Posterior vena cava (tissue), 2 donors: ENCODE measurements around the gene DNAH12. TPM values are rescaled to one million over a fixed set of nuclear protein-coding genes. Genes with fewer than 3 reads are reported as not detected.
"Not testable (repeated sequence)": the region's sequence is repeated elsewhere in the genome, so short reads cannot be mapped to it uniquely, and the experiment has no call there.

Source experiments
- DNase-seq: peaks from one replicate; pipeline ENCODE4 v3.0.0-alpha.2; 2020; ENCODE audit warnings: low spot score
- intact Hi-C, 2 donors: fragments of 100-400 bp; cut with DNase I; formaldehyde crosslinking; loops; one replicate each; pipeline versions ENCODE4 v1.14.1 to v1.14.2; 2022 to 2023
- total RNA-seq, 2 donors: library from RNA; stranded (reverse); fragmentation: NEBNext Ultra II Directional; extraction: Animal tissue kit (Norgen Biotek cat#: 25700); gene quantifications; one replicate each; pipeline ENCODE4 v1.2.1, GENCODE V29; 2021
- donor health status: DM: yes; HTN: yes; CAD: no.
- donor health status: DM: yes; HTN: yes; CAD: no.

Gene DNAH12
- total RNA-seq, 2 donors from 2014 or later, result 0.05 to 0.19 TPM

GRCh38 chr3:57338272-57339070 is 205.7 kb downstream of the DNAH12 start:
- intact Hi-C loops, DNase-seq: not testable (repeated sequence)

- DNase-seq, result no peak
- intact Hi-C loops, result no loop called here
These were observed 208.7 kb downstream of the DNAH12 start for GRCh38 chr3:57335283-57335938.

GRCh38 chr3:57331078-57331610 is 213.0 kb downstream of the DNAH12 start:
- no peak for DNase-seq
- intact Hi-C loops, result no loop called here

- intact Hi-C loops, DNase-seq: not testable (repeated sequence)
These were observed 217.6 kb downstream of the DNAH12 start for GRCh38 chr3:57326498-57326897.

- no peak for DNase-seq
- intact Hi-C loops, result no loop called here
These were observed 229.9 kb downstream of the DNAH12 start for GRCh38 chr3:57314204-57314603.

GRCh38 chr3:57309769-57310360 is 234.3 kb downstream of the DNAH12 start:
- intact Hi-C loops, result no loop called here
- DNase-seq, result no peak

- DNase-seq, intact Hi-C loops: not testable (repeated sequence)
These were observed 240.6 kb downstream of the DNAH12 start for GRCh38 chr3:57303520-57303919.

GRCh38 chr3:57298041-57298440 is 246.1 kb downstream of the DNAH12 start:
- intact Hi-C loops, result no loop called here

GRCh38 chr3:57292897-57293526 is 251.1 kb downstream of the DNAH12 start:
- intact Hi-C loops, result no loop called here
- DNase-seq, result no peak

More at GRCh38 chr3:57298041-57298440, 246.1 kb downstream of the DNAH12 start:
- DNase-seq, result no peak

- intact Hi-C loops, result no loop called here
- no peak for DNase-seq
These were observed 251.8 kb downstream of the DNAH12 start, which contains the start of gene ASB14 for GRCh38 chr3:57292159-57292896. Gene ASB14 (minus strand): TSS chr3:57292685. CDS start chr3:57292033, 652 bp downstream.

GRCh38 chr3:57288403-57288802 is 255.7 kb downstream of the DNAH12 start:
- DNase-seq, result no peak
- intact Hi-C loops, result no loop called here

GRCh38 chr3:57287205-57287604 is 256.9 kb downstream of the DNAH12 start:
- intact Hi-C loops, result no loop called here
- DNase-seq, result no peak

- DNase-seq, result no peak
- intact Hi-C loops, result no loop called here
These were observed 260.8 kb downstream of the DNAH12 start for GRCh38 chr3:57283334-57283733.

- intact Hi-C loops, result no loop called here
- no peak for DNase-seq
These were observed 262.4 kb downstream of the DNAH12 start for GRCh38 chr3:57281715-57282114.

- DNase-seq, result no peak
- intact Hi-C loops, result no loop called here
These were observed 264.5 kb downstream of the DNAH12 start for GRCh38 chr3:57279685-57280084.

GRCh38 chr3:57278237-57278636 is 265.9 kb downstream of the DNAH12 start:
- intact Hi-C loops, result no loop called here
- no peak for DNase-seq

GRCh38 chr3:57275393-57275792 is 268.8 kb downstream of the DNAH12 start:
- intact Hi-C loops, result no loop called here

GRCh38 chr3:57274845-57275244 is 269.3 kb downstream of the DNAH12 start:
- DNase-seq, result no peak
- intact Hi-C loops, result no loop called here

More at GRCh38 chr3:57275393-57275792, 268.8 kb downstream of the DNAH12 start:
- no peak for DNase-seq

GRCh38 chr3:57268416-57268815 is 275.7 kb downstream of the DNAH12 start:
- no peak for DNase-seq
- intact Hi-C loops, result no loop called here
